HepG2 (cell line): ENCODE measurements around the gene NUFIP1. TPM values are rescaled to one million over a fixed set of nuclear protein-coding genes. Genes with fewer than 3 reads are reported as not detected.

Experiments
- ATAC-seq: fragments of 200-7000 bp; cut with Tn5 transposase; 3 replicates; pipeline ENCODE4 v1.9.1; 2020; ENCODE audit warnings: mild to moderate bottlenecking, moderate library complexity
- BruUV-seq: library from RNA; stranded (reverse); fragments of 400-500 nt; replicated peaks from 2 replicates; lab custom pipeline; 2021; lab: Mats Ljungman, UMichigan
- CTCF ChIA-PET: fragments of 300-600 bp; formaldehyde crosslinking; extraction: SDS; loops from one replicate; lab custom pipeline; 2021; ENCODE audit warnings: low total read pairs, inconsistent platforms, low intra/inter-chr PET ratio; lab: Yijun Ruan, JAX
- POLR2A ChIA-PET: fragments of 350-600 bp; sonication (Branson Sonifier 250); formaldehyde crosslinking; loops from one replicate; lab custom pipeline; 2020; ENCODE audit warnings: antibody characterized with exemption, inconsistent platforms; lab: Yijun Ruan, JAX
- DNase-seq: peaks from one replicate; pipeline ENCODE4 v3.0.0-alpha.2; 2015; ENCODE audit warnings: low spot score
- FAIRE-seq: peaks from 3 replicates; lab custom pipeline; 2011; peaks lifted over from hg19 to GRCh38; lab: Jason Lieb, UNC
- H2AFZ ChIP-seq: one replicate; pipeline ENCODE4 v1.6.1; 2011; ENCODE audit warnings: low read length, inconsistent platforms
- H3K27ac ChIP-seq: fragments of 300-600 bp; 3 replicates; pipeline ENCODE4 v1.8.0; 2011; ENCODE audit warnings: mixed run types, mild to moderate bottlenecking, mixed read lengths, low read length, inconsistent platforms; ENCODE audit not compliant: insufficient read depth; ENCODE audit errors: extremely low read length
- H3K27me3 ChIP-seq, 2 experiments: fragments of 200-600 bp in 1 of 2; 2 replicates in 1 of 2; 3 replicates in 1 of 2; pipeline versions ENCODE4 v1.6.0 to v1.8.0; 2011; ENCODE audit warnings: low read length in 2 of 2, mild to moderate bottlenecking in 2 of 2, moderate library complexity in 2 of 2, inconsistent platforms in 1 of 2; ENCODE audit not compliant: insufficient read depth in 2 of 2, control insufficient read depth in 1 of 2
- H3K36me3 ChIP-seq, 2 experiments: fragments of 200-600 bp in 1 of 2; replicated peaks in 1 of 2; 2 replicates in 1 of 2; 3 replicates in 1 of 2; pipeline versions ENCODE4 v1.5.1 to v1.8.0; 2011; ENCODE audit warnings: low read length in 2 of 2, inconsistent platforms in 1 of 2; ENCODE audit not compliant: insufficient read depth in 2 of 2, control insufficient read depth in 1 of 2
- H3K4me1 ChIP-seq: 2 replicates; pipeline ENCODE4 v1.5.1; 2012; ENCODE audit warnings: low read length, inconsistent platforms; ENCODE audit not compliant: insufficient read depth
- H3K4me2 ChIP-seq: 2 replicates; pipeline ENCODE4 v1.6.0; 2011; ENCODE audit warnings: low read depth, low read length, inconsistent platforms
- H3K4me3 ChIP-seq, 3 experiments: fragments of 200-600 bp in 1 of 3; sonication (generic), shearing (Covaris generic) in 1 of 3; replicated peaks in 1 of 3; 2 replicates each; pipeline ENCODE4 v1.5.1; 2011 to 2016; ENCODE audit warnings: low read length in 3 of 3, inconsistent platforms in 2 of 3, low read depth in 2 of 3, mild to moderate bottlenecking in 2 of 3, control low read depth in 1 of 3, mixed read lengths in 1 of 3; ENCODE audit not compliant: insufficient read depth in 1 of 3
- H3K79me2 ChIP-seq: one replicate; pipeline ENCODE4 v1.6.1; 2011; ENCODE audit warnings: low read length, inconsistent platforms; ENCODE audit not compliant: insufficient read depth
- H3K9ac ChIP-seq: 2 replicates; pipeline ENCODE4 v1.6.0; 2011; ENCODE audit warnings: mild to moderate bottlenecking, low read depth, low read length, inconsistent platforms; ENCODE audit not compliant: insufficient read depth
- H3K9me3 ChIP-seq: 2 replicates; pipeline ENCODE4 v1.5.1; 2012; ENCODE audit warnings: mild to moderate bottlenecking, low read length
- H4K20me1 ChIP-seq: 2 replicates; pipeline ENCODE4 v1.6.0; 2011; ENCODE audit warnings: inconsistent platforms, mild to moderate bottlenecking, low read length, moderate library complexity; ENCODE audit not compliant: insufficient read depth
- ATRX ChIP-seq: sonication (generic); formaldehyde crosslinking; IDR thresholded peaks from 2 replicates; pipeline ENCODE4 v1.4.0; 2020; ENCODE audit warnings: missing genetic modification reagents, borderline replicate concordance
- CEBPB ChIP-seq: IDR thresholded peaks from 2 replicates; pipeline ENCODE4 v1.6.1; 2011; ENCODE audit warnings: low read depth, low read length, improper control_type of control experiment, borderline replicate concordance
- E2F1 ChIP-seq: sonication (generic); formaldehyde crosslinking; IDR thresholded peaks from 2 replicates; pipeline ENCODE4 v1.5.0; 2020; ENCODE audit warnings: missing genetic modification reagents
- KLF6 ChIP-seq: IDR thresholded peaks from 2 replicates; pipeline ENCODE4 v1.8.0; 2016; ENCODE audit warnings: missing biosample characterization, missing genetic modification reagents
- NR2F2 ChIP-seq: IDR thresholded peaks from 2 replicates; pipeline ENCODE4 v1.6.1; 2012; ENCODE audit warnings: low read depth, inconsistent platforms, borderline replicate concordance
- POGK ChIP-seq: sonication (generic); formaldehyde crosslinking; conservative IDR thresholded peaks from 2 replicates; pipeline ENCODE4 v1.8.0; 2022; ENCODE audit warnings: mild to moderate bottlenecking, moderate library complexity, missing genetic modification reagents
- POLR2AphosphoS2 ChIP-seq: IDR thresholded peaks from 2 replicates; pipeline ENCODE4 v1.6.1; 2011; ENCODE audit warnings: low read depth, low read length, improper control_type of control experiment
- SATB2 ChIP-seq: sonication (generic); formaldehyde crosslinking; IDR thresholded peaks from 2 replicates; pipeline ENCODE4 v1.5.0; 2020; ENCODE audit warnings: missing genetic modification reagents
- ZNF800 ChIP-seq: sonication (generic); formaldehyde crosslinking; IDR thresholded peaks from 2 replicates; pipeline ENCODE4 v1.4.0; 2020; ENCODE audit warnings: missing genetic modification reagents
- WGBS: methylation state at CpG from one replicate; pipeline ENCODE4 v1.1.6; 2017; ENCODE audit warnings: low lambda C conversion rate; 5-methylcytosine and 5-hydroxymethylcytosine counted together
- in situ Hi-C: cut with HindIII; loops from 2 replicates; pipeline ENCODE4 v1.10.0; 2017; ENCODE audit warnings: low pct_unique_long_range_greater_than_20kb; ENCODE audit not compliant: extremely low pct_ligation_motif_present
- intact Hi-C: fragments of 100-400 bp; cut with micrococcal nuclease; formaldehyde crosslinking; loops from one replicate; pipeline ENCODE4 v1.10.0; 2022; ENCODE audit not compliant: unreplicated experiment
- polyA plus RNA-seq, 8 experiments: library from polyadenylated mRNA; depleted of rRNA in 3 of 8; stranded (reverse) in 7 of 8; unstranded in 1 of 8; fragments of >200 nt; fragmentation: Illumina TruSeq in 4 of 8; extraction: Trizol in 4 of 8; gene quantifications; 2 replicates each; pipeline versions ENCODE4 v1.2.1 to v1.2.3, GENCODE V29; 2011 to 2016; ENCODE audit warnings: low read depth in 4 of 8, missing spikeins in 1 of 8, mixed read lengths in 1 of 8; ENCODE audit not compliant: insufficient read depth in 1 of 8
- total RNA-seq, 5 experiments: library from RNA; depleted of rRNA; stranded (reverse); fragments of >200 nt; fragmentation: Illumina TruSeq; extraction: Trizol; gene quantifications; 2 replicates each; pipeline ENCODE4 v1.2.3, GENCODE V29; 2016; ENCODE audit warnings: low read depth in 1 of 5

The NUFIP1 gene
- total and polyA plus RNA-seq, 2 of the 13 experiments (the other 11 are each of a cell fraction or from before 2014, with no cell fraction given): 1.9 to 10.3 TPM

GRCh38 chr13:45011198-45011597 is 21.9 kb upstream of the NUFIP1 start:
- in situ Hi-C loops (no loop called here), intact Hi-C loops (no loop called here)
- H3K4me1 ChIP-seq: no peaks in the 10 kb centered on the region
- TF ChIP-seq CEBPB: peak; percentile 73
- no peak for TF ChIP-seq POGK (CRISPR knock-in tag)
- no peak for TF ChIP-seq NR2F2
- H2AFZ ChIP-seq: no peak overlapping the region
- no peaks in the 10 kb centered on the region for H3K79me2 ChIP-seq
- no peak overlapping the region for H3K4me3 ChIP-seq
- no peak overlapping the region for H3K4me2 ChIP-seq
- H3K9me3 ChIP-seq: no peaks in the 10 kb centered on the region
- CTCF ChIA-PET: no interaction called here
- WGBS: 99% methylated on average over 6 of the region's 6 CpGs
- POLR2A ChIA-PET: no interaction called here
- ATAC-seq: no peak
- no peak overlapping the region for H3K27ac ChIP-seq
- no peaks in the 10 kb centered on the region for H3K27me3 ChIP-seq
- H3K9ac ChIP-seq: no peak overlapping the region
- DNase-seq: no peak
- no TSS peak for BruUV-seq
- no peaks in the 10 kb centered on the region for H4K20me1 ChIP-seq
- peaks cover 5 to 33% of the 10 kb centered on the region in 2 experiments for H3K36me3 ChIP-seq
- FAIRE-seq: no peak

DNA sequence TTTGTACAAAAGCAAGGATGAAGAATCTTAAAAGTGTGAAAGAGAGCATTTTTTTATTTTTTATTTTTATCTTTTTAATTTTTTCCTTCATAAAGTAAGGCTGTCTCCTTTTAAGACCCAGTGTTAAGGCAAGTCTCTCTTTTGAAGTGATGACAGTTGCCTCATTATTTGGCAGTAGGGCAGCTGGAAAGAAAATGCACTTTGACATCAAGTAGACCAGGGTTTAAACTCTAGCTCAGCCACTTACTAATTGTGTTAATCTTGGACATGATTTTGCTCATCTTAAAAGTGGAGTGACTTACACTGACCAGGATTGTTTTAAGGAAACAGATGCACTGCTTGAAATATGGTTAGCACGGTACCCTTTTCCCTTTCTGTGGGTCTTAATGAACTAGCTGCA is 18.6 kb upstream of the NUFIP1 start:
- in situ Hi-C loops (no loop called here), intact Hi-C loops (no loop called here)
- Histone ChIP-seq H4K20me1 (no peaks in the 10 kb centered on the region), H3K4me1 (no peaks in the 10 kb centered on the region), H3K9me3 (no peaks in the 10 kb centered on the region), H3K4me2 (no peak overlapping the region), H3K9ac (no peak overlapping the region), H3K27ac (no peak overlapping the region), H3K79me2 (no peaks in the 10 kb centered on the region), H3K27me3 (no peaks in the 10 kb centered on the region), H2AFZ (no peak overlapping the region), H3K4me3 (no peak overlapping the region), H3K36me3 (peaks cover 4 to 25% of the 10 kb centered on the region in 2 experiments; a peak in 4 of 5 replicates)
- no peak for TF ChIP-seq SATB2 (CRISPR knock-in tag)
- no peak for TF ChIP-seq POLR2AphosphoS2
- TF ChIP-seq KLF6 (CRISPR knock-in tag): no peak
- no peak for TF ChIP-seq E2F1 (CRISPR knock-in tag)
- no peak for TF ChIP-seq ATRX (CRISPR knock-in tag)
- no peak for TF ChIP-seq ZNF800
- ATAC-seq (no peak), DNase-seq (no peak), FAIRE-seq (no peak)
- BruUV-seq: no TSS peak
- 100% methylated on average over 1 of the region's 1 CpG for WGBS
- CTCF ChIA-PET: no interaction called here
- POLR2A ChIA-PET: no interaction called here
